ENCODE measurements around the gene KIAA1217. TPM values are rescaled to one million over a fixed set of nuclear protein-coding genes. Genes with fewer than 3 reads are reported as not detected.

The KIAA1217 gene
- total and polyA plus RNA-seq, 12 donors = 6.9 to 49.5 (median 38.4) TPM

- Histone ChIP-seq H3K36me3 (peaks cover 0 to 13% (median 0%) of the 10 kb centered on the region in 9 donors), H3K4me3 (no peak overlapping the region), H3K9me3 (peaks cover 0 to 8% (median 0%) of the 10 kb centered on the region in 11 donors), H3K27ac (peak overlapping the region in 3 of 10 donors; percentile 23 to 54 (median 51)), H3K27me3 (no peaks in the 10 kb centered on the region), H3K4me1 (peaks cover 0 to 18% (median 11%) of the 10 kb centered on the region in 9 donors)
- intact Hi-C loops (cut with DNase I) = loop anchor here in 3 of 10 donors (5.0 to 10.0 kb wide), 2 partner anchors 131 to 167 kb away; partner anchors contain the start of gene KIAA1217 (in 1 of the 3)
- ATAC-seq = no peak
- 61 to 65% methylated on average over 3 of the region's 3 CpGs for WGBS, 2 donors
- no peak for TF ChIP-seq CTCF (IDR thresholded peaks at IDR 0.05)
- DNase-seq = no peak
These were observed 162.5 kb downstream of the KIAA1217 start for GRCh38 chr10:24371396-24371795.

- H3K9me3 ChIP-seq = peaks cover 0 to 8% (median 0%) of the 10 kb centered on the region in 11 donors
- TF ChIP-seq CTCF (IDR thresholded peaks at IDR 0.05) = no peak
- no peak overlapping the region for H3K4me3 ChIP-seq
- H3K36me3 ChIP-seq = peaks cover 0 to 13% (median 0%) of the 10 kb centered on the region in 9 donors
- H3K4me1 ChIP-seq = peaks cover 0 to 18% (median 6%) of the 10 kb centered on the region in 9 donors
- no peak for DNase-seq
- no peaks in the 10 kb centered on the region for H3K27me3 ChIP-seq
- no peak overlapping the region for H3K27ac ChIP-seq
- intact Hi-C loops (cut with DNase I) = loop anchor here in 3 of 10 donors (5.0 to 10.0 kb wide), 2 partner anchors 128 to 170 kb away; partner anchors contain the start of gene KIAA1217 (in 1 of the 3)
- 64 to 71% methylated on average over 7 of the region's 7 CpGs for WGBS, 2 donors
- ATAC-seq = no peak
These were observed 165.4 kb downstream of the KIAA1217 start for GRCh38 chr10:24374134-24374915.

- H3K4me1 ChIP-seq = peaks cover 0 to 15% (median 6%) of the 10 kb centered on the region in 9 donors
- WGBS, 2 donors = 99% methylated on average over 4 of the region's 4 CpGs
These were observed 166.6 kb downstream of the KIAA1217 start for GRCh38 chr10:24375510-24375909.

More at GRCh38 chr10:24375510-24375909, 166.6 kb downstream of the KIAA1217 start:
- Histone ChIP-seq H3K27me3 (no peaks in the 10 kb centered on the region), H3K9me3 (peaks cover 0 to 8% (median 0%) of the 10 kb centered on the region in 11 donors), H3K36me3 (peaks cover 0 to 6% (median 0%) of the 10 kb centered on the region in 9 donors), H3K4me3 (no peak overlapping the region), H3K27ac (no peak overlapping the region)
- no peak for TF ChIP-seq CTCF (IDR thresholded peaks at IDR 0.05)
- ATAC-seq (no peak), DNase-seq (no peak)
- intact Hi-C loops (cut with DNase I) = loop anchor here in 1 of 10 donors (10.0 kb wide), 1 partner anchor 171 kb away; the partner anchor contains the start of gene KIAA1217

Measured in heart right ventricle (tissue), 16 donors.